ENCODE measurements around the gene LRP8. TPM values are rescaled to one million over a fixed set of nuclear protein-coding genes. Genes with fewer than 3 reads are reported as not detected.
"Not testable (repeated sequence)": the region's sequence is repeated elsewhere in the genome, so short reads cannot be mapped to it uniquely, and the experiment has no call there.

LRP8 gene
- polyA plus RNA-seq, 5 donors = 7.5 to 13.5 (median 10.1) TPM

GRCh38 chr1:53284224-53285020 lies 43.4 kb downstream of the LRP8 start:
- no peak for DNase-seq

GRCh38 chr1:53283156-53283555 lies 44.7 kb downstream of the LRP8 start:
- DNase-seq = not testable (repeated sequence)

- no peak for DNase-seq
Observed at GRCh38 chr1:53281133-53281532, 46.7 kb downstream of the LRP8 start.

GRCh38 chr1:53280496-53280895 lies 47.4 kb downstream of the LRP8 start:
- DNase-seq = no peak

GRCh38 chr1:53279296-53280200 lies 48.3 kb downstream of the LRP8 start:
- no peak for DNase-seq

- peak in 1 of 2 donors; percentile 17 for DNase-seq
Observed at GRCh38 chr1:53278298-53278725, 49.6 kb downstream of the LRP8 start.

GRCh38 chr1:53277326-53277725 lies 50.5 kb downstream of the LRP8 start:
- DNase-seq = no peak

- no peak for DNase-seq
Observed at GRCh38 chr1:53276902-53277281, 51.0 kb downstream of the LRP8 start.

GRCh38 chr1:53276153-53276901 lies 51.5 kb downstream of the LRP8 start:
- DNase-seq = no peak

GRCh38 chr1:53275566-53275965 lies 52.3 kb downstream of the LRP8 start:
- DNase-seq = no peak

GRCh38 chr1:53274541-53275185 lies 53.2 kb downstream of the LRP8 start:
- no peak for DNase-seq

- DNase-seq = no peak
Observed at GRCh38 chr1:53274026-53274425, 53.8 kb downstream of the LRP8 start.

- DNase-seq = no peak
Observed at GRCh38 chr1:53273526-53273925, 54.3 kb downstream of the LRP8 start.

- no peak for DNase-seq
Observed at GRCh38 chr1:53272349-53272748, 55.5 kb downstream of the LRP8 start.

- no peak for DNase-seq
Observed at GRCh38 chr1:53271446-53272090, 56.3 kb downstream of the LRP8 start.

- DNase-seq = no peak
Observed at GRCh38 chr1:53270873-53271272, 57.0 kb downstream of the LRP8 start.

GRCh38 chr1:53270107-53270506 lies 57.8 kb downstream of the LRP8 start:
- no peak for DNase-seq

- no peak for DNase-seq
Observed at GRCh38 chr1:53267761-53268160, 60.1 kb downstream of the LRP8 start.

GRCh38 chr1:53266038-53266437 lies 61.8 kb downstream of the LRP8 start:
- no peak for DNase-seq

- DNase-seq = no peak
Observed at GRCh38 chr1:53265581-53265980, 62.3 kb downstream of the LRP8 start.

GRCh38 chr1:53264048-53264447 lies 63.8 kb downstream of the LRP8 start:
- no peak for DNase-seq

Measured in right lung (tissue), 5 donors.